ENCODE data around the gene CYTH2. TPM values are rescaled to one million over a fixed set of nuclear protein-coding genes. Genes with fewer than 3 reads are reported as not detected.

Gene CYTH2
- total and polyA plus RNA-seq, 4 experiments from 2014 or later: 30.1 to 89.0 (median 53.1) TPM

GRCh38 chr19:48458016-48458415, 11.2 kb upstream of the CYTH2 start:
- Histone ChIP-seq H3K4me1 (ENCODE audit: insufficient read depth, low read length) (no peaks in the 10 kb centered on the region), H3K27me3 (ENCODE audit: insufficient read depth, low read length) (no peaks in the 10 kb centered on the region), H3K4me3 (ENCODE audit: low read length in 2 of 2) (no peak overlapping the region), H3K36me3 (ENCODE audit: insufficient read depth, low read length) (peaks cover 9% of the 10 kb centered on the region), H3K27ac (ENCODE audit: low read depth, low read length) (no peak overlapping the region), H3K9me3 (ENCODE audit: control insufficient read depth in 1 of 2, low read length in 2 of 2) (no peaks in the 10 kb centered on the region)
- H3K9me3 Mint-ChIP-seq: peaks cover 0 to 3% (median 0%) of the 10 kb centered on the region in 8 donors
- peaks cover 0 to 5% (median 5%) of the 10 kb centered on the region in 4 donors for H3K4me1 Mint-ChIP-seq
- H3K27me3 Mint-ChIP-seq: no peaks in the 10 kb centered on the region
- no peak for DNase-seq
- no peak overlapping the region for H3K27ac Mint-ChIP-seq
- CTCF ChIA-PET (ENCODE audit: partially characterized antibody): interaction anchor here (1.3 kb wide), 1 partner anchor 32 kb away, joined by 6 read pairs; no protein-coding TSS in a partner anchor
- H3K36me3 Mint-ChIP-seq: peaks cover 11 to 19% of the 10 kb centered on the region in 2 donors
- H3K4me3 Mint-ChIP-seq: no peak overlapping the region
- intact Hi-C loops (cut with micrococcal nuclease): no loop called here
- POLR2A ChIA-PET (ENCODE audit: partially characterized antibody): interaction anchor here (0.6 kb wide), 1 partner anchor 1857 kb away, joined by 4 read pairs; the partner anchor contains the start of gene CALM3

- H3K4me1 Mint-ChIP-seq: peaks cover 0 to 2% (median 0%) of the 10 kb centered on the region in 4 donors
- no peaks in the 10 kb centered on the region for H3K27me3 ChIP-seq (ENCODE audit: insufficient read depth, low read length)
- H3K4me3 Mint-ChIP-seq: no peak overlapping the region
- H3K27ac Mint-ChIP-seq: no peak overlapping the region
- no peaks in the 10 kb centered on the region for H3K36me3 ChIP-seq (ENCODE audit: insufficient read depth, low read length)
- H3K9me3 ChIP-seq (ENCODE audit: control insufficient read depth in 1 of 2, low read length in 2 of 2): no peaks in the 10 kb centered on the region
- H3K4me1 ChIP-seq (ENCODE audit: insufficient read depth, low read length): no peaks in the 10 kb centered on the region
- POLR2A ChIA-PET (ENCODE audit: partially characterized antibody): no interaction called here
- intact Hi-C loops (cut with micrococcal nuclease): no loop called here
- no peak overlapping the region for H3K27ac ChIP-seq (ENCODE audit: low read depth, low read length)
- no peak overlapping the region for H3K4me3 ChIP-seq (ENCODE audit: low read length in 2 of 2)
- no peaks in the 10 kb centered on the region for H3K27me3 Mint-ChIP-seq
- CTCF ChIA-PET (ENCODE audit: partially characterized antibody): no interaction called here
- no peak for DNase-seq
- peaks cover 0 to 3% (median 0%) of the 10 kb centered on the region in 8 donors for H3K9me3 Mint-ChIP-seq
- peaks cover 7 to 8% of the 10 kb centered on the region in 2 donors for H3K36me3 Mint-ChIP-seq
These were observed 7.6 kb upstream of the CYTH2 start for GRCh38 chr19:48461651-48461981.

GRCh38 chr19:48461982-48462655, 7.0 kb upstream of the CYTH2 start:
- Mint-ChIP-seq H3K36me3 (peaks cover 5 to 6% of the 10 kb centered on the region in 2 donors), H3K27ac (no peak overlapping the region), H3K4me1 (peaks cover 0 to 2% (median 0%) of the 10 kb centered on the region in 4 donors), H3K9me3 (peaks cover 0 to 3% (median 0%) of the 10 kb centered on the region in 8 donors), H3K4me3 (no peak overlapping the region), H3K27me3 (no peaks in the 10 kb centered on the region)
- ChIA-PET CTCF (ENCODE audit: partially characterized antibody) (no interaction called here), POLR2A (ENCODE audit: partially characterized antibody) (interaction anchor here (1.2 kb wide), 1 partner anchor 19 kb away, joined by 3 read pairs; no protein-coding TSS in a partner anchor)
- no peaks in the 10 kb centered on the region for H3K9me3 ChIP-seq (ENCODE audit: control insufficient read depth in 1 of 2, low read length in 2 of 2)
- no peak overlapping the region for H3K27ac ChIP-seq (ENCODE audit: low read depth, low read length)
- no peaks in the 10 kb centered on the region for H3K36me3 ChIP-seq (ENCODE audit: insufficient read depth, low read length)
- no peak overlapping the region for H3K4me3 ChIP-seq (ENCODE audit: low read length in 2 of 2)
- intact Hi-C loops (cut with micrococcal nuclease): no loop called here
- H3K4me1 ChIP-seq (ENCODE audit: insufficient read depth, low read length): no peaks in the 10 kb centered on the region
- H3K27me3 ChIP-seq (ENCODE audit: insufficient read depth, low read length): no peaks in the 10 kb centered on the region
- DNase-seq: no peak

GRCh38 chr19:48465215-48465614, 4.0 kb upstream of the CYTH2 start:
- peaks cover under 1% of the 10 kb centered on the region for H3K36me3 ChIP-seq (ENCODE audit: insufficient read depth, low read length)
- H3K27me3 Mint-ChIP-seq: no peaks in the 10 kb centered on the region
- intact Hi-C loops (cut with micrococcal nuclease): no loop called here
- DNase-seq: no peak
- H3K9me3 Mint-ChIP-seq: peaks cover 0 to 3% (median 0%) of the 10 kb centered on the region in 8 donors
- ChIA-PET CTCF (ENCODE audit: partially characterized antibody) (no interaction called here), POLR2A (ENCODE audit: partially characterized antibody) (no interaction called here)
- peaks cover 4 to 10% of the 10 kb centered on the region in 2 donors for H3K36me3 Mint-ChIP-seq
- no peak overlapping the region for H3K4me3 Mint-ChIP-seq
- H3K4me1 Mint-ChIP-seq: peaks cover 2 to 16% (median 8%) of the 10 kb centered on the region in 4 donors
- H3K27ac Mint-ChIP-seq: peak overlapping the region in 2 of 7 donors; percentile 35 to 39
- H3K27ac ChIP-seq (ENCODE audit: low read depth, low read length): no peak overlapping the region
- H3K9me3 ChIP-seq (ENCODE audit: control insufficient read depth in 1 of 2, low read length in 2 of 2): no peaks in the 10 kb centered on the region
- peaks cover 12% of the 10 kb centered on the region for H3K4me1 ChIP-seq (ENCODE audit: insufficient read depth, low read length)
- H3K27me3 ChIP-seq (ENCODE audit: insufficient read depth, low read length): no peaks in the 10 kb centered on the region
- H3K4me3 ChIP-seq (ENCODE audit: low read length in 2 of 2): no peak overlapping the region

GRCh38 chr19:48466561-48467325, 2.4 kb upstream of the CYTH2 start:
- Mint-ChIP-seq H3K4me3 (peak overlapping the region in 1 of 8 donors; percentile 29), H3K36me3 (peaks cover 11 to 20% of the 10 kb centered on the region in 2 donors), H3K9me3 (peaks cover 0 to 3% (median 0%) of the 10 kb centered on the region in 8 donors), H3K27me3 (no peaks in the 10 kb centered on the region), H3K27ac (peak overlapping the region in 2 of 7 donors; percentile 12 to 64), H3K4me1 (peaks cover 6 to 24% (median 12%) of the 10 kb centered on the region in 4 donors)
- ChIA-PET POLR2A (ENCODE audit: partially characterized antibody) (no interaction called here), CTCF (ENCODE audit: partially characterized antibody) (no interaction called here)
- Histone ChIP-seq H3K36me3 (ENCODE audit: insufficient read depth, low read length) (peaks cover 8% of the 10 kb centered on the region), H3K4me1 (ENCODE audit: insufficient read depth, low read length) (peaks cover 18% of the 10 kb centered on the region), H3K27me3 (ENCODE audit: insufficient read depth, low read length) (no peaks in the 10 kb centered on the region), H3K9me3 (ENCODE audit: control insufficient read depth in 1 of 2, low read length in 2 of 2) (no peaks in the 10 kb centered on the region), H3K27ac (ENCODE audit: low read depth, low read length) (no peak overlapping the region), H3K4me3 (ENCODE audit: low read length in 2 of 2) (no peak overlapping the region)
- no peak for DNase-seq
- intact Hi-C loops (cut with micrococcal nuclease): no loop called here

- Mint-ChIP-seq H3K27ac (peak overlapping the region; percentile 83 to 98 (median 95)), H3K36me3 (peaks cover 11 to 35% of the 10 kb centered on the region in 2 donors), H3K27me3 (no peaks in the 10 kb centered on the region), H3K9me3 (no peaks in the 10 kb centered on the region), H3K4me1 (peaks cover 7 to 24% (median 13%) of the 10 kb centered on the region in 4 donors), H3K4me3 (peak overlapping the region; percentile 89 to 96 (median 92))
- H3K27ac ChIP-seq (ENCODE audit: low read depth, low read length): peak overlapping the region; percentile 81
- H3K4me1 ChIP-seq (ENCODE audit: insufficient read depth, low read length): peaks cover 18% of the 10 kb centered on the region
- peaks cover 26% of the 10 kb centered on the region for H3K36me3 ChIP-seq (ENCODE audit: insufficient read depth, low read length)
- peak; percentile 99 to 100 (median 100) for DNase-seq
- H3K27me3 ChIP-seq (ENCODE audit: insufficient read depth, low read length): no peaks in the 10 kb centered on the region
- H3K9me3 ChIP-seq (ENCODE audit: control insufficient read depth in 1 of 2, low read length in 2 of 2): no peaks in the 10 kb centered on the region
- CTCF ChIA-PET (ENCODE audit: partially characterized antibody): no interaction called here
- intact Hi-C loops (cut with micrococcal nuclease): loop anchor here (1.0 to 2.0 kb wide), 9 partner anchors 11 to 150 kb away; partner anchors contain the start of genes GRWD1, KDELR1, RPL18 and SPHK2
- peak overlapping the region in 1 of 2 donors; percentile 65 for H3K4me3 ChIP-seq (ENCODE audit: low read length in 2 of 2)
- POLR2A ChIA-PET (ENCODE audit: partially characterized antibody): interaction anchor here (1.0 to 2.6 kb wide), 2 partner anchors 12 to 24 kb away, joined by 4 to 20 read pairs; no protein-coding TSS in a partner anchor
These were observed 339 bp upstream of the CYTH2 start for GRCh38 chr19:48468772-48469288.

Data from CD4-positive, alpha-beta memory T cell (primary cell).